ENCODE data around the gene EN1.

EN1 gene

GRCh38 chr2:118846953-118847761 lies at the start of gene EN1:
Gene EN1, minus strand, starts transcription at chr2:118847648. Its CDS starts 481 bp downstream, at chr2:118847167.
- DNase-seq (ENCODE audit: low read depth): no peak

GRCh38 chr2:118893100-118893499 lies 45.7 kb upstream of the EN1 start:
- DNase-seq (ENCODE audit: low read depth): no peak

GRCh38 chr2:118889995-118890394 lies 42.5 kb upstream of the EN1 start:
- no peak for DNase-seq (ENCODE audit: low read depth)

GRCh38 chr2:118883792-118884191 lies 36.3 kb upstream of the EN1 start:
- no peak for DNase-seq (ENCODE audit: low read depth)

- peak; percentile 36 for DNase-seq (ENCODE audit: low read depth)
Measured at GRCh38 chr2:118882693-118883336, 35.4 kb upstream of the EN1 start.

- peak; percentile 42 for DNase-seq (ENCODE audit: low read depth)
Measured at GRCh38 chr2:118881490-118882129, 34.2 kb upstream of the EN1 start.

- no peak for DNase-seq (ENCODE audit: low read depth)
Measured at GRCh38 chr2:118880501-118880900, 33.1 kb upstream of the EN1 start.

- no peak for DNase-seq (ENCODE audit: low read depth)
Measured at GRCh38 chr2:118878531-118879149, 31.2 kb upstream of the EN1 start.

GRCh38 chr2:118875318-118875717 lies 27.9 kb upstream of the EN1 start:
- no peak for DNase-seq (ENCODE audit: low read depth)

- no peak for DNase-seq (ENCODE audit: low read depth)
Measured at GRCh38 chr2:118874324-118874723, 26.9 kb upstream of the EN1 start.

GRCh38 chr2:118865106-118865505 lies 17.7 kb upstream of the EN1 start:
- DNase-seq (ENCODE audit: low read depth): no peak

- DNase-seq (ENCODE audit: low read depth): no peak
Measured at GRCh38 chr2:118864207-118864606, 16.8 kb upstream of the EN1 start.

- DNase-seq (ENCODE audit: low read depth): no peak
Measured at GRCh38 chr2:118861731-118862130, 14.3 kb upstream of the EN1 start.

- DNase-seq (ENCODE audit: low read depth): no peak
Measured at GRCh38 chr2:118861242-118861641, 13.8 kb upstream of the EN1 start.

GRCh38 chr2:118860506-118860905 lies 13.1 kb upstream of the EN1 start:
- DNase-seq (ENCODE audit: low read depth): no peak

- DNase-seq (ENCODE audit: low read depth): no peak
Measured at GRCh38 chr2:118859157-118859770, 11.8 kb upstream of the EN1 start.

GRCh38 chr2:118858485-118859156 lies 11.2 kb upstream of the EN1 start:
- no peak for DNase-seq (ENCODE audit: low read depth)

- DNase-seq (ENCODE audit: low read depth): no peak
Measured at GRCh38 chr2:118857677-118858484, 10.4 kb upstream of the EN1 start.

- no peak for DNase-seq (ENCODE audit: low read depth)
Measured at GRCh38 chr2:118856978-118857676, 9.7 kb upstream of the EN1 start.

- no peak for DNase-seq (ENCODE audit: low read depth)
Measured at GRCh38 chr2:118856330-118856977, 9.0 kb upstream of the EN1 start.
